ENCODE results near the gene TAF1B.

DNA sequence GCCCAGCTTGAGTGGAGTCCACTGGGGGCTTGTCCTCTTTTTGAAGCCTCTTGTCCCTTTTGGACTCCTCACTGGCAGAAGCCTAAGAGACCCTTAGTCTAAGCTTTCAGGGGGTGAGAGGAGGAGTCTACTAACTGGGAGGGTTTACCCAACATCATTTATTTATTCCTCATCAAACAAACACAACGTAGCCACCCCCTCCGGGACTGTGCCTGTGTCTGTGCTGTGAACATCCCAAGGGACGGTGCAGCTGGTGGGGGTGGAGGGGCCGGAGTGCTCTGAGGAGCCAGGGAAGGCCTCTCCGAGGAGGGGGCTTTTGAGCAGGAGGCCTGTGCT, 42.7 kb upstream of the TAF1B start:
- no peak for TF ChIP-seq CTCF (conservative IDR thresholded peaks at IDR 0.05)
- no peak for TF ChIP-seq EZH2 (IDR thresholded peaks at IDR 0.05; ENCODE audit: low read depth)
